Measurements from ENCODE around the gene RNF175. TPM values are rescaled to one million over a fixed set of nuclear protein-coding genes. Genes with fewer than 3 reads are reported as not detected.

RNF175 gene
- total and polyA plus RNA-seq, 4 donors: 0.15 to 1.8 (median 0.16) TPM

- H3K27ac ChIP-seq (ENCODE audit: low read depth in 1 of 2, low read length in 1 of 2): no peak overlapping the region
- ATAC-seq (ENCODE audit: insufficient read depth, low FRiP score): no peak
These were observed 22.0 kb upstream of the RNF175 start for GRCh38 chr4:153781717-153782416.

GRCh38 chr4:153781280-153781679, 21.5 kb upstream of the RNF175 start:
- Histone ChIP-seq H3K4me1 (ENCODE audit: control insufficient read depth in 5 of 5, insufficient read depth in 5 of 5, low read length in 5 of 5) (peaks cover 0 to 40% (median 0%) of the 10 kb centered on the region in 5 donors), H3K9ac (ENCODE audit: insufficient read depth in 1 of 2, low read length in 2 of 2) (no peak overlapping the region), H3K9me3 (ENCODE audit: control insufficient read depth in 4 of 4, insufficient read depth in 3 of 4, low read length in 3 of 4) (peaks cover 0 to 4% (median 0%) of the 10 kb centered on the region in 4 donors), H3K36me3 (ENCODE audit: control insufficient read depth in 4 of 4, insufficient read depth in 4 of 4, low read length in 4 of 4) (no peaks in the 10 kb centered on the region), H3K27me3 (ENCODE audit: control insufficient read depth in 3 of 3, insufficient read depth in 3 of 3, low read length in 2 of 3) (peaks cover 0 to 2% (median 0%) of the 10 kb centered on the region in 3 donors), H3K4me3 (no peak overlapping the region), H3K27ac (ENCODE audit: low read depth in 1 of 2, low read length in 1 of 2) (no peak overlapping the region)
- DNase-seq: no peak
- WGBS, 2 donors: 93 to 94% methylated on average over 17 of the region's 17 CpGs
- no peak for ATAC-seq (ENCODE audit: insufficient read depth, low FRiP score)
- no peak for TF ChIP-seq CTCF (IDR thresholded peaks at IDR 0.05; ENCODE audit: control extremely low read depth, extremely low read depth)

More at GRCh38 chr4:153781717-153782416, 22.0 kb upstream of the RNF175 start:
- H3K9me3 ChIP-seq (ENCODE audit: control insufficient read depth in 4 of 4, insufficient read depth in 3 of 4, low read length in 3 of 4): peaks cover 0 to 4% (median 0%) of the 10 kb centered on the region in 4 donors
- no peaks in the 10 kb centered on the region for H3K36me3 ChIP-seq (ENCODE audit: control insufficient read depth in 4 of 4, insufficient read depth in 4 of 4, low read length in 4 of 4)
- H3K9ac ChIP-seq (ENCODE audit: insufficient read depth in 1 of 2, low read length in 2 of 2): no peak overlapping the region
- DNase-seq: peak in 2 of 3 donors; percentile 50 to 70
- H3K4me3 ChIP-seq: no peak overlapping the region
- 37 to 39% methylated on average over 6 of the region's 6 CpGs for WGBS, 2 donors
- peaks cover 0 to 4% (median under 1%) of the 10 kb centered on the region in 3 donors for H3K27me3 ChIP-seq (ENCODE audit: control insufficient read depth in 3 of 3, insufficient read depth in 3 of 3, low read length in 2 of 3)
- no peak for TF ChIP-seq CTCF (IDR thresholded peaks at IDR 0.05; ENCODE audit: control extremely low read depth, extremely low read depth)
- peaks cover 0 to 42% (median 0%) of the 10 kb centered on the region in 5 donors for H3K4me1 ChIP-seq (ENCODE audit: control insufficient read depth in 5 of 5, insufficient read depth in 5 of 5, low read length in 5 of 5)

GRCh38 chr4:153780876-153781275, 21.1 kb upstream of the RNF175 start:
- no peak for TF ChIP-seq CTCF (IDR thresholded peaks at IDR 0.05; ENCODE audit: control extremely low read depth, extremely low read depth)
- Histone ChIP-seq H3K36me3 (ENCODE audit: control insufficient read depth in 4 of 4, insufficient read depth in 4 of 4, low read length in 4 of 4) (no peaks in the 10 kb centered on the region), H3K27me3 (ENCODE audit: control insufficient read depth in 3 of 3, insufficient read depth in 3 of 3, low read length in 2 of 3) (no peaks in the 10 kb centered on the region), H3K4me1 (ENCODE audit: control insufficient read depth in 5 of 5, insufficient read depth in 5 of 5, low read length in 5 of 5) (peaks cover 0 to 36% (median 0%) of the 10 kb centered on the region in 5 donors), H3K4me3 (no peak overlapping the region), H3K9ac (ENCODE audit: insufficient read depth in 1 of 2, low read length in 2 of 2) (no peak overlapping the region), H3K27ac (ENCODE audit: low read depth in 1 of 2, low read length in 1 of 2) (no peak overlapping the region), H3K9me3 (ENCODE audit: control insufficient read depth in 4 of 4, insufficient read depth in 3 of 4, low read length in 3 of 4) (peaks cover 0 to 4% (median 0%) of the 10 kb centered on the region in 4 donors)
- DNase-seq: no peak
- no peak for ATAC-seq (ENCODE audit: insufficient read depth, low FRiP score)
- WGBS, 2 donors: 80 to 84% methylated on average over 1 of the region's 1 CpG
